ENCODE results near the gene GIGYF2.
"Not testable (repeated sequence)": the region's sequence is repeated elsewhere in the genome, so short reads cannot be mapped to it uniquely, and the experiment has no call there.

Gene GIGYF2

GRCh38 chr2:232697059-232697806 is at the start of gene GIGYF2:
GIGYF2 (plus strand) TSS chr2:232697331; CDS start chr2:232735198, 37,867 bp downstream.
- peak; percentile 93 to 95 for DNase-seq

GRCh38 chr2:232649033-232649432 is 48.1 kb upstream of the GIGYF2 start:
- no peak for DNase-seq

- DNase-seq, result peak in 1 of 2 experiments; percentile 26
Observed at GRCh38 chr2:232652505-232652851, 44.7 kb upstream of the GIGYF2 start.

GRCh38 chr2:232653441-232653840 is 43.7 kb upstream of the GIGYF2 start:
- no peak for DNase-seq

GRCh38 chr2:232655392-232655791 is 41.7 kb upstream of the GIGYF2 start:
- DNase-seq, result no peak

- DNase-seq, result no peak
Observed at GRCh38 chr2:232658217-232658785, 38.8 kb upstream of the GIGYF2 start.

- DNase-seq, result no peak
Observed at GRCh38 chr2:232659359-232659758, 37.8 kb upstream of the GIGYF2 start.

- DNase-seq, result no peak
Observed at GRCh38 chr2:232662486-232663260, 34.5 kb upstream of the GIGYF2 start.

- DNase-seq, result no peak
Observed at GRCh38 chr2:232666051-232666805, 30.9 kb upstream of the GIGYF2 start.

- DNase-seq, result peak; percentile 72 to 87
Observed at GRCh38 chr2:232667989-232668583, 29.0 kb upstream of the GIGYF2 start.

- peak in 1 of 2 experiments; percentile 44 for DNase-seq
Observed at GRCh38 chr2:232668805-232669444, 28.2 kb upstream of the GIGYF2 start.

- no peak for DNase-seq
Observed at GRCh38 chr2:232672588-232672987, 24.5 kb upstream of the GIGYF2 start.

- DNase-seq, result peak; percentile 75 to 86
Observed at GRCh38 chr2:232674491-232674890, 22.6 kb upstream of the GIGYF2 start.

- DNase-seq, result no peak
Observed at GRCh38 chr2:232675381-232675780, 21.8 kb upstream of the GIGYF2 start.

GRCh38 chr2:232680006-232680405 is 17.1 kb upstream of the GIGYF2 start:
- DNase-seq, result no peak

- DNase-seq, result no peak
Observed at GRCh38 chr2:232681527-232681926, 15.6 kb upstream of the GIGYF2 start.

- no peak for DNase-seq
Observed at GRCh38 chr2:232683368-232683767, 13.8 kb upstream of the GIGYF2 start.

GRCh38 chr2:232685391-232685790 is 11.7 kb upstream of the GIGYF2 start:
- not testable (repeated sequence) for DNase-seq

GRCh38 chr2:232687382-232688160 is 9.6 kb upstream of the GIGYF2 start:
- no peak for DNase-seq

GRCh38 chr2:232688201-232688600 is 8.9 kb upstream of the GIGYF2 start:
- no peak for DNase-seq
